Measurements from ENCODE around the gene PLA2G4A. TPM values are rescaled to one million over a fixed set of nuclear protein-coding genes. Genes with fewer than 3 reads are reported as not detected.

PLA2G4A gene
- total RNA-seq: 10.0 and 12.3 TPM in 2 replicates

DNA sequence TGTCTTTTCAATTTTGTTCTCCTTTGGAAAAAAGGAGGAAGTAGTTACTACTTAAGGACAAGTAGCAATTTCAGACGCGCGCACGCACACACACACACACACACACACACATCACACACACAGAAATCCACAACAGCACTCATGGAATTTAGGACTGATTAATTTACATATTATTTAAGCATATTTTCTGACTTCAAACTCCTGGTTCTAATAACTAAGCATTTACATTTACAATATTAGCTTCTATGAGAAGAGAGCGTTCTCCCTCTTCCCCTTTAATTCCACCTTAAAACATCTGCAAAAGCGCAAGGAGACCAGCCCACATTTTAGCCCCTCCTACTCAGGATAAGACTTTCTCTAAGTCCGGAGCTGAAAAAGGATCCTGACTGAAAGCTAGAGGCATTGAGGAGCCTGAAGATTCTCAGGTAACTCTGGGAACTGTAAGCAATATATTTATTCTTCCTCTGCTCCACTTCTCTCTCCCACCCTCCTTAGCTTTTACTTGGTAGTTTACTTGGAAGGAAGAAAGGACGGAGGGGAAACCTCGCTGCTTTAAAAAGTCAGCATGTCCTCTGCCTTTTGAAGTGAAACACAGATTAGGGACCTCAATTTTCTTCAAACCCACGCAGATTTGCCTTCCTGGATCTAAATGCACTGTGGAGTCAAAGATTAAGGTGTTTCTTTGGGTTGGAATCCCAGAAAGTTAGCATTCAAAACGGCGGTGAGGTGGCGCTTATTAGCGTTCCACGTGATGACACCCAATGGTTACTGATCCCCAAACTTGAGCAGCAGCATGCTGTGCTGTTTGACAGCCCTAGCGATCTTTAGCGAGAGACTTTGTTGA lies at the start of gene PLA2G4A:
TSS of gene PLA2G4A (plus strand) at position 339 of the 844 bp plus-strand sequence. CDS start 25,406 bp downstream, outside the sequence.
- peak within 1 kb of the TSS; percentile 82 for H3K4me3 ChIP-seq (ENCODE audit: insufficient read depth, low read length)
- TF ChIP-seq, protein P1, sequence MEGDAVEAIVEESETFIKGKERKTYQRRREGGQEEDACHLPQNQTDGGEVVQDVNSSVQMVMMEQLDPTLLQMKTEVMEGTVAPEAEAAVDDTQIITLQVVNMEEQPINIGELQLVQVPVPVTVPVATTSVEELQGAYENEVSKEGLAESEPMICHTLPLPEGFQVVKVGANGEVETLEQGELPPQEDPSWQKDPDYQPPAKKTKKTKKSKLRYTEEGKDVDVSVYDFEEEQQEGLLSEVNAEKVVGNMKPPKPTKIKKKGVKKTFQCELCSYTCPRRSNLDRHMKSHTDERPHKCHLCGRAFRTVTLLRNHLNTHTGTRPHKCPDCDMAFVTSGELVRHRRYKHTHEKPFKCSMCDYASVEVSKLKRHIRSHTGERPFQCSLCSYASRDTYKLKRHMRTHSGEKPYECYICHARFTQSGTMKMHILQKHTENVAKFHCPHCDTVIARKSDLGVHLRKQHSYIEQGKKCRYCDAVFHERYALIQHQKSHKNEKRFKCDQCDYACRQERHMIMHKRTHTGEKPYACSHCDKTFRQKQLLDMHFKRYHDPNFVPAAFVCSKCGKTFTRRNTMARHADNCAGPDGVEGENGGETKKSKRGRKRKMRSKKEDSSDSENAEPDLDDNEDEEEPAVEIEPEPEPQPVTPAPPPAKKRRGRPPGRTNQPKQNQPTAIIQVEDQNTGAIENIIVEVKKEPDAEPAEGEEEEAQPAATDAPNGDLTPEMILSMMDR (IDR thresholded peaks at IDR 0.05; ENCODE audit: extremely low read depth, low read depth, low read length): no peak
- H3K4me2 ChIP-seq (ENCODE audit: insufficient read depth, low read length): peak within 1 kb of the TSS; percentile 88
- H2AFZ ChIP-seq (ENCODE audit: low read length): peak within 1 kb of the TSS; percentile 94
- H3K27me3 ChIP-seq (ENCODE audit: insufficient read depth, low read length): no peaks in the 10 kb centered on the region
- DNase-seq (ENCODE audit: insufficient read length, low spot score, missing footprints): peak; percentile 71
- no peaks in the 10 kb centered on the region for H3K36me3 ChIP-seq (ENCODE audit: insufficient read depth, low read length)
- H3K4me1 ChIP-seq (ENCODE audit: insufficient read depth, low read length): no peaks in the 10 kb centered on the region
- peak within 1 kb of the TSS; percentile 87 for H3K27ac ChIP-seq (ENCODE audit: low read depth, low read length)
- H4K20me1 ChIP-seq (ENCODE audit: insufficient read depth, low read length): no peaks in the 10 kb centered on the region
- no peaks in the 10 kb centered on the region for H3K79me2 ChIP-seq (ENCODE audit: insufficient read depth, low read length)
- H3K9me3 ChIP-seq (ENCODE audit: low read depth, low read length): no peaks in the 10 kb centered on the region

DNA sequence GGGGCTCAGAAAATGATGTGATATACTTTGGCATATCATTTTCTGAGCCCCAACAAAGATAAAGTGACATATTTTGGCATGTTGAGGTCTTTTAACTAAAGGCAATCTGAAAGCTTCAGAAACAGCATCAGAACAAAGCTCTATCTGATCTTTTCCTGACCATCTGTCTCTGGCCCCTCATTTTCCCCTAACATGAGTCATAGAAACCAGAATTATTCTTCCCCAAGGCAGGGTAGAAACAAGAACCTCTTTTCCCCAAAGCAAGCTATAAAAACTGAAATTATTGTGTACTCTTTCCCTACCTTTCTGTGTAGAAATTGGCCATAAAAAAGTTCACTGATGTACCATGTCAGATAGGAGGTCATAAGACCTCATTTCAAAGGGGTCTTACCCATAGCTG lies 48.7 kb upstream of the PLA2G4A start:
- Histone ChIP-seq H3K9me3 (ENCODE audit: low read depth, low read length) (no peaks in the 10 kb centered on the region), H3K79me2 (ENCODE audit: insufficient read depth, low read length) (no peaks in the 10 kb centered on the region), H4K20me1 (ENCODE audit: insufficient read depth, low read length) (no peaks in the 10 kb centered on the region), H3K36me3 (ENCODE audit: insufficient read depth, low read length) (no peaks in the 10 kb centered on the region), H3K4me3 (ENCODE audit: insufficient read depth, low read length) (no peak overlapping the region), H2AFZ (ENCODE audit: low read length) (no peak overlapping the region), H3K4me2 (ENCODE audit: insufficient read depth, low read length) (no peak overlapping the region), H3K27me3 (ENCODE audit: insufficient read depth, low read length) (no peaks in the 10 kb centered on the region), H3K27ac (ENCODE audit: low read depth, low read length) (no peak overlapping the region), H3K4me1 (ENCODE audit: insufficient read depth, low read length) (no peaks in the 10 kb centered on the region)
- DNase-seq (ENCODE audit: insufficient read length, low spot score, missing footprints): no peak
- TF ChIP-seq, protein P1 (IDR thresholded peaks at IDR 0.05; ENCODE audit: extremely low read depth, low read depth, low read length): no peak

DNA sequence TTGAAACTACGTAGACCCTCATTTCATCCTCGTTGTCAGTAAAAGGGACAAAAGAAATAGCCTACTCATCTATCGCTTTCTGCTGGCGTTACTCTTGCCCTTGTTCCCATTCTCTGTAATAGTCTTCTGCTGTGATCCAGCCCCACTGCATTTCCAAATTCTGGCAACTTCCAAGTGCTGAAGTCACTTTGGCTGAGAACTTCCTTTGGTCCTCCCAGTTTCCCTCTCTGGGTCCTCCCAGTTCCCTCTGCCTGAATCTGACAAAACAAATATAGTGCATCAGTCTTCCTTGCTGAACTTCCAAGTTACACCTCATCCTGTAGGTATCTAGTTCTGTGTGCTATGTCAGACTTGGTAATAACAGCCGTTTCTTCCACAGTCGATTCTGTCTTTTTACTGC lies 47.0 kb upstream of the PLA2G4A start:
- no peaks in the 10 kb centered on the region for H3K36me3 ChIP-seq (ENCODE audit: insufficient read depth, low read length)

DNA sequence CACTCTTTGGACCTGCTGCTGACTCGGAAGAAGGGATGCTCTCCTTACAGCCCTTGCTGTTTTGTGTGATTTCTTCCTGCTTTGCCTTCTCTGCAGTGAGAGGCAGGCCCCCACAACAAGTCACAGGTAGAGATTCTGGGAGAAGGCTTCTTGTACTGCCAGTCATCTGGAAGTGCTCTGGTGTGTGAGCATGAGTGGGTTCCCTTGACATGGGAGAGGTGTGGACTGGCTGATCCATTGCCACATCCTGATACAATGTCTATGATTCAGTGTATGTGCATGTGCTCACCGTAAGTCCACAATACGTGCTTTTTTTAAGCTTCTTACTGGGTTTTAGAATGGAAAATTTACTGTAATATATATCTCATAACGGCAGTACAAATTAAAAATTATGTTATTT lies 46.0 kb upstream of the PLA2G4A start:
- H3K9me3 ChIP-seq (ENCODE audit: low read depth, low read length): no peaks in the 10 kb centered on the region
- no peaks in the 10 kb centered on the region for H3K4me1 ChIP-seq (ENCODE audit: insufficient read depth, low read length)
- H3K4me2 ChIP-seq (ENCODE audit: insufficient read depth, low read length): peak overlapping the region; percentile 1
- H3K79me2 ChIP-seq (ENCODE audit: insufficient read depth, low read length): no peaks in the 10 kb centered on the region
- TF ChIP-seq, protein P1 (IDR thresholded peaks at IDR 0.05; ENCODE audit: extremely low read depth, low read depth, low read length): no peak
- H2AFZ ChIP-seq (ENCODE audit: low read length): no peak overlapping the region
- no peaks in the 10 kb centered on the region for H3K27me3 ChIP-seq (ENCODE audit: insufficient read depth, low read length)
- DNase-seq (ENCODE audit: insufficient read length, low spot score, missing footprints): no peak
- no peaks in the 10 kb centered on the region for H4K20me1 ChIP-seq (ENCODE audit: insufficient read depth, low read length)
- H3K36me3 ChIP-seq (ENCODE audit: insufficient read depth, low read length): no peaks in the 10 kb centered on the region
- H3K27ac ChIP-seq (ENCODE audit: low read depth, low read length): no peak overlapping the region
- H3K4me3 ChIP-seq (ENCODE audit: insufficient read depth, low read length): no peak overlapping the region

More for the DNA sequence above, 47.0 kb upstream of the PLA2G4A start:
- H4K20me1 ChIP-seq (ENCODE audit: insufficient read depth, low read length): no peaks in the 10 kb centered on the region
- no peak overlapping the region for H3K4me3 ChIP-seq (ENCODE audit: insufficient read depth, low read length)
- no peaks in the 10 kb centered on the region for H3K27me3 ChIP-seq (ENCODE audit: insufficient read depth, low read length)
- no peak overlapping the region for H3K4me2 ChIP-seq (ENCODE audit: insufficient read depth, low read length)
- no peak overlapping the region for H2AFZ ChIP-seq (ENCODE audit: low read length)
- H3K4me1 ChIP-seq (ENCODE audit: insufficient read depth, low read length): no peaks in the 10 kb centered on the region
- H3K27ac ChIP-seq (ENCODE audit: low read depth, low read length): no peak overlapping the region
- no peaks in the 10 kb centered on the region for H3K79me2 ChIP-seq (ENCODE audit: insufficient read depth, low read length)
- TF ChIP-seq, protein P1 (IDR thresholded peaks at IDR 0.05; ENCODE audit: extremely low read depth, low read depth, low read length): no peak
- DNase-seq (ENCODE audit: insufficient read length, low spot score, missing footprints): no peak
- H3K9me3 ChIP-seq (ENCODE audit: low read depth, low read length): no peaks in the 10 kb centered on the region

Data from osteoblast (primary cell).